OCI-LY7 (cell line): Measurements from ENCODE around the gene NEURL3. TPM values are rescaled to one million over a fixed set of nuclear protein-coding genes. Genes with fewer than 3 reads are reported as not detected.
A peak's percentile ranks its signal among the peaks of the same experiment; 100 is the strongest.

Experiments used
- BruUV-seq: library from RNA; stranded (reverse); fragments of 400-500 nt; replicated peaks from 2 replicates; lab custom pipeline; 2021; lab: Mats Ljungman, UMichigan
- CTCF ChIA-PET: fragments of 300-600 bp; sonication (Branson Sonifier 250); formaldehyde crosslinking; loops from one replicate; lab custom pipeline; 2022; ENCODE audit warnings: antibody characterized with exemption; ENCODE audit not compliant: unreplicated experiment; lab: Charles Lee
- POLR2A ChIA-PET: fragments of 300-600 bp; sonication (Branson Sonifier 250); formaldehyde crosslinking; loops from one replicate; lab custom pipeline; 2022; ENCODE audit warnings: antibody characterized with exemption; lab: Charles Lee
- DNase-seq: peaks from one replicate; pipeline ENCODE4 v3.0.0-alpha.2; 2015; ENCODE audit warnings: low spot score
- H2AFZ ChIP-seq: fragments of 200-600 bp; sonication (generic), shearing (Covaris generic); 2 replicates; pipeline ENCODE4 v1.6.1; 2014; ENCODE audit warnings: mild to moderate bottlenecking, antibody characterized with exemption, low read length, moderate library complexity
- H3K27ac ChIP-seq: fragments of 200-600 bp; sonication (generic); 2 replicates; pipeline ENCODE4 v1.5.1; 2014; ENCODE audit warnings: mixed run types, low read depth, mild to moderate bottlenecking, moderate library complexity, low read length, inconsistent platforms; ENCODE audit not compliant: poor library complexity, severe bottlenecking
- H3K36me3 ChIP-seq: fragments of 200-600 bp; sonication (generic); 2 replicates; pipeline ENCODE4 v1.6.1; 2014; ENCODE audit warnings: mild to moderate bottlenecking, antibody characterized with exemption, low read length, moderate library complexity, mixed read lengths; ENCODE audit not compliant: insufficient read depth
- H3K4me1 ChIP-seq: fragments of 200-600 bp; sonication (generic); 2 replicates; pipeline ENCODE4 v1.5.1; 2014; ENCODE audit warnings: mild to moderate bottlenecking, low read length; ENCODE audit not compliant: insufficient read depth, poor library complexity, severe bottlenecking
- H3K4me2 ChIP-seq: fragments of 200-600 bp; sonication (generic); 2 replicates; pipeline ENCODE4 v1.6.1; 2014; ENCODE audit warnings: mild to moderate bottlenecking, low read length
- H3K4me3 ChIP-seq: fragments of 200-600 bp; sonication (generic); 2 replicates; pipeline ENCODE4 v1.5.1; 2014; ENCODE audit warnings: mild to moderate bottlenecking, low read depth, low read length; ENCODE audit not compliant: poor library complexity, severe bottlenecking
- H3K79me2 ChIP-seq: fragments of 200-600 bp; sonication (generic); 2 replicates; pipeline ENCODE4 v1.6.1; 2016; ENCODE audit warnings: low read depth, mild to moderate bottlenecking, low read length, moderate library complexity, mixed read lengths; ENCODE audit not compliant: insufficient read depth
- H3K9me2 ChIP-seq: fragments of 200-600 bp; sonication (generic); 2 replicates; pipeline ENCODE4 v1.6.1; 2016; ENCODE audit warnings: mild to moderate bottlenecking, low read length, mixed read lengths; ENCODE audit not compliant: insufficient read depth
- H3K9me3 ChIP-seq: fragments of 200-600 bp; sonication (generic); 2 replicates; pipeline ENCODE4 v1.6.1; 2014; ENCODE audit warnings: mild to moderate bottlenecking, mixed run types, low read length, mixed read lengths
- H4K20me1 ChIP-seq: fragments of 200-600 bp; sonication (generic); 2 replicates; pipeline ENCODE4 v1.6.1; 2014; ENCODE audit warnings: mild to moderate bottlenecking, antibody characterized with exemption, low read length, moderate library complexity, mixed read lengths; ENCODE audit not compliant: insufficient read depth
- CTCF ChIP-seq: fragments of 200-600 bp; sonication (generic); conservative IDR thresholded peaks from 2 replicates; pipeline ENCODE4 v1.5.1; 2014; ENCODE audit warnings: mild to moderate bottlenecking, antibody characterized with exemption, low read length, moderate library complexity, mixed read lengths
- EZH2phosphoT487 ChIP-seq: fragments of 200-600 bp; sonication (generic); IDR thresholded peaks from 2 replicates; pipeline ENCODE4 v1.6.1; 2018; ENCODE audit warnings: low read depth, borderline replicate concordance, mild to moderate bottlenecking, mixed run types, antibody characterized with exemption, low read length, moderate library complexity, mixed read lengths
- intact Hi-C: fragments of 100-400 bp; cut with micrococcal nuclease; formaldehyde crosslinking; loops from one replicate; pipeline ENCODE4 v1.10.0; 2022; ENCODE audit not compliant: unreplicated experiment
- total RNA-seq, 2 experiments: library from RNA; depleted of rRNA in 1 of 2; stranded (reverse); fragments of >200 nt in 1 of 2; shearing (Covaris generic) in 1 of 2; gene quantifications; 2 replicates each; pipeline ENCODE4 v1.2.3, GENCODE V29; 2014 to 2022

NEURL3 gene
- total RNA-seq, 2 experiments from 2014 or later: not detected

GRCh38 chr2:96537734-96538486 lies 32.8 kb upstream of the NEURL3 start:
- TF ChIP-seq CTCF: no peak
- no peak for TF ChIP-seq EZH2phosphoT487
- Histone ChIP-seq H3K4me3 (peak overlapping the region; percentile 76), H3K9me3 (no peaks in the 10 kb centered on the region), H2AFZ (no peak overlapping the region), H3K4me1 (peaks cover 13% of the 10 kb centered on the region), H4K20me1 (peaks cover 6% of the 10 kb centered on the region; the same call in 1 of the 2 replicates), H3K79me2 (no peaks in the 10 kb centered on the region), H3K27ac (no peak overlapping the region), H3K9me2 (no peaks in the 10 kb centered on the region), H3K36me3 (no peaks in the 10 kb centered on the region), H3K4me2 (peak overlapping the region; percentile 76)
- no peak for DNase-seq
- CTCF ChIA-PET: interaction anchor here (0.6 kb wide), 1 partner anchor 202 kb away, joined by 7 read pairs; the partner anchor contains the start of gene NCAPH
- BruUV-seq: no TSS peak
- intact Hi-C loops: loop anchor here (2.0 kb wide), 1 partner anchor 203 kb away; the partner anchor contains the start of gene LMAN2L
- POLR2A ChIA-PET: no interaction called here

DNA sequence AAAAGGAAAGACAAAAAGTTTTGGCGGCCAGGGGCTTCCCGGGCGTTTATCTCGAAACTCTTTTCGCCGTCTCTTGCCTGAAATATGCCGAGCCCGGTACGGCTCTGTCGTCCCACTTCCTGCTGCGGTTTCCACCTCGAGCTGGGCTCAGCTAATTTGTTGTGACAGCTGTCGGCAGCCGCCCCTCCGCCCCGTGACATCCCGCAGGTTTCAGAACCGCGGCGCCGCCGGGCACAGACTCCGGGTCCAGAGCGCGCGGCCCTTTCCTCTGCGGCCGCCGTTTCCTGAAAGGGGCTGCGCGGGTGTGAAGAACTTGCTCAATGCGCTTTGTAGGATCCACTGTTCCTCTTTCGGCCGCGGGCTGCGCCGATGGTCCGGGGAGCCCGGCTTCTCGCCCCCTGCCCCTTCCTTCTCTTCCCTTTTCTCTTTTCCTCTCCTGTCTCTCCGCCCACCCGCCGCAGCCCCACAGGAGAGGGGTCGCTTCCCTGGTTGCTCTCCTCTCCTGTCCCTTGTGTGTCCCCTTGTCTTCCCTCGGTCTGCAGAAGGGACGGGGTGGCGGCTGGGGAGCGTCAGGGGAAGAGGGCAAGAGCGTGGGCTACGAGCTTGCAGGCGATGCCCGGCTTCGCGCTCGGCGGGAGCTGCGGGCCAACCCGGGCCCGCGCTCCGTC lies 32.0 kb upstream of the NEURL3 start:
- CTCF ChIA-PET: no interaction called here
- H3K36me3 ChIP-seq: no peaks in the 10 kb centered on the region
- TF ChIP-seq EZH2phosphoT487 (no peak), CTCF (no peak)
- H3K79me2 ChIP-seq: no peaks in the 10 kb centered on the region
- no peak overlapping the region for H3K27ac ChIP-seq
- intact Hi-C loops: loop anchor here (2.0 kb wide), 1 partner anchor 204 kb away; the partner anchor contains the start of gene LMAN2L
- peak overlapping the region; percentile 76 for H3K4me3 ChIP-seq
- peak; percentile 74 for DNase-seq
- no peaks in the 10 kb centered on the region for H3K9me2 ChIP-seq
- peak overlapping the region; percentile 76 for H3K4me2 ChIP-seq
- peaks cover 13% of the 10 kb centered on the region for H3K4me1 ChIP-seq
- H4K20me1 ChIP-seq: peaks cover 6% of the 10 kb centered on the region; the same call in 1 of the 2 replicates
- BruUV-seq: no TSS peak
- no peaks in the 10 kb centered on the region for H3K9me3 ChIP-seq
- H2AFZ ChIP-seq: peak overlapping the region; percentile 51; the same call in 1 of the 2 replicates
- POLR2A ChIA-PET: no interaction called here
